Mucosa of stomach (tissue), 1 donor: ENCODE measurements around the gene CFAP74.

Experiments used
- H3K27me3 ChIP-seq: one replicate; pipeline ENCODE4 v1.7.0; 2013; ENCODE audit warnings: mild to moderate bottlenecking, low read length; ENCODE audit not compliant: control insufficient read depth, insufficient read depth
- H3K36me3 ChIP-seq: one replicate; pipeline ENCODE4 v1.7.0; 2013; ENCODE audit warnings: low read length; ENCODE audit not compliant: control insufficient read depth, insufficient read depth
- H3K4me1 ChIP-seq: one replicate; pipeline ENCODE4 v1.7.0; 2013; ENCODE audit warnings: mild to moderate bottlenecking, low read length; ENCODE audit not compliant: control insufficient read depth, insufficient read depth
- H3K4me3 ChIP-seq: one replicate; pipeline ENCODE4 v1.7.0; 2013; ENCODE audit warnings: low read length
- H3K9ac ChIP-seq: one replicate; pipeline ENCODE4 v1.7.0; 2013; ENCODE audit warnings: mild to moderate bottlenecking, low read length, moderate library complexity
- H3K9me3 ChIP-seq: one replicate; pipeline ENCODE4 v1.7.0; 2013; ENCODE audit warnings: mild to moderate bottlenecking, low read length, moderate library complexity; ENCODE audit not compliant: control insufficient read depth
- donor health status: Pancreatic carcinoma.

CFAP74 gene

DNA sequence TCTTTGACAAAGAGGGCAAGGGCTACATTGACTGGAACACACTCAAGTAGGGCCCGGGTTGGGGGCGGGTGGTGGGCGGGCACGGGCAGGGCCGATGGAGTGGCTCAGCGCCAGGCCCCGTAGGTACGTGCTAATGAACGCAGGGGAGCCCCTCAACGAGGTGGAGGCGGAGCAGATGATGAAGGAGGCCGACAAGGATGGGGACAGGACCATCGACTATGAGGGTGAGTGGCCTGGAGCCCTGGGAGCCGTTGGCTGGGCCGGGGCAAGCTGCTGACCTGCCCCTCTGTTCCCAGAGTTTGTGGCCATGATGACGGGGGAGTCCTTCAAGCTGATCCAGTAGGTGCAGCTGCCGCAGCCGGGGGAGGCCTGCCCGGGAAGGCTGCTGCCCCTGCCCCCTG, 86.7 kb downstream of the CFAP74 start:
- Histone ChIP-seq H3K9ac (no peak overlapping the region), H3K27me3 (peaks cover 8% of the 10 kb centered on the region), H3K36me3 (no peaks in the 10 kb centered on the region), H3K9me3 (no peaks in the 10 kb centered on the region), H3K4me1 (peaks cover 32% of the 10 kb centered on the region), H3K4me3 (no peak overlapping the region)

- Histone ChIP-seq H3K4me3 (no peak overlapping the region), H3K9me3 (no peaks in the 10 kb centered on the region), H3K4me1 (peaks cover 32% of the 10 kb centered on the region), H3K9ac (peak overlapping the region; percentile 8), H3K27me3 (peaks cover 8% of the 10 kb centered on the region), H3K36me3 (no peaks in the 10 kb centered on the region)
Observed at GRCh38 chr1:1915911-1916840, 87.4 kb downstream of the CFAP74 start.

GRCh38 chr1:1914971-1915692, 88.5 kb downstream of the CFAP74 start, which contains the start of gene CALML6:
Gene CALML6, plus strand, starts transcription at chr1:1915260. Its CDS starts 21 bp downstream, at chr1:1915281.
- Histone ChIP-seq H3K9me3 (no peaks in the 10 kb centered on the region), H3K27me3 (peaks cover 8% of the 10 kb centered on the region), H3K4me1 (peaks cover 28% of the 10 kb centered on the region), H3K36me3 (no peaks in the 10 kb centered on the region), H3K4me3 (no peak within 1 kb of the TSS), H3K9ac (peak within 1 kb of the TSS; percentile 8)

DNA sequence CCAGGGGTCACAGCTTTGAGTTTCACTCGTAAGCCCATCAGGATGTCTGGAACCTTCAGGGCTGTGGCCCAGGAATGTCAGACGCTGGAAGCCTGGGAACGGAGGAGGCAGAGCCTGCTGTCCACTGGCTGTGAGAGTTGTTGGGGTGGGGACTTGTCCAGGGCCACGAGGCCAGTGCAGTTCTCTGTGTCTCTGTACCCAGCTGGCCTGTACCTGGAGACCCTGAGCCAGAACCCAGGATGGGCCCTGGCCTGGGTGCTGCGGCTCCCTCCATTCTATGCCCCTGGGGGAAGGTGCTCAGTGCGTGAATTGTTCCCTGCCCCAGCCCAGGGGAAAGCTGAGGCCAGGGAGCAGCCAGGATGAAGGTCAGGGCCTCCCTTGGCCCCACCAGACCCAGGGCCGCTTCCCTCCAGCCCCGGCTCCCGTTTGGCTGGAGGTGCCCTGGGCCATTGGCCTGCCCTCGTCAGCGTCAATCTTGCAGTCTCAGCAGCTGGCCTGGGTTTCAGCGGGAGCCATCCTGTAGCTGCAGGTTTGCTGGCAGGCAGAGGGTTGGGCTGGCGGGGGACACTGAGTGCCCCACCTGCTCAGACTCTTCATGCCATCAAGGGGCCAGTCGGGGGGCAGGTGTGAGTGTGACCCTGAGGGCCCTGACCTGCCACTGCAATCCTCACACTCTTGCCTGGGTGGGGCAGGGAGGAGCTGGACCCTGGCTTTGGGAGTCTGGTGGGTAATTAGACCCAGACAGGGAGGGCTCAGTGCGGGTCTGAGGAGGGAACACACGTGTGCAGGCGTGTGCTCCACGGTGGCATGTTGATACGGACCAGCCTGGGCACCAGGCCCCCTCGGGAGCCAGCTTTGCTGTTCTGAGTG, 89.2 kb downstream of the CFAP74 start:
- Histone ChIP-seq H3K4me3 (no peak overlapping the region), H3K9ac (no peak overlapping the region), H3K36me3 (no peaks in the 10 kb centered on the region), H3K27me3 (peaks cover 8% of the 10 kb centered on the region), H3K9me3 (no peaks in the 10 kb centered on the region), H3K4me1 (peaks cover 25% of the 10 kb centered on the region)

- no peak overlapping the region for H3K9ac ChIP-seq
Observed at GRCh38 chr1:1911350-1912041, 92.1 kb downstream of the CFAP74 start.

GRCh38 chr1:1910651-1911331, 92.8 kb downstream of the CFAP74 start:
- peaks cover 23% of the 10 kb centered on the region for H3K4me1 ChIP-seq
- no peaks in the 10 kb centered on the region for H3K27me3 ChIP-seq
- no peak overlapping the region for H3K4me3 ChIP-seq
- H3K9me3 ChIP-seq, result no peaks in the 10 kb centered on the region
- H3K9ac ChIP-seq, result no peak overlapping the region
- H3K36me3 ChIP-seq, result no peaks in the 10 kb centered on the region

More at GRCh38 chr1:1911350-1912041, 92.1 kb downstream of the CFAP74 start:
- no peaks in the 10 kb centered on the region for H3K9me3 ChIP-seq
- H3K27me3 ChIP-seq, result peaks cover 3% of the 10 kb centered on the region
- H3K4me3 ChIP-seq, result no peak overlapping the region
- H3K4me1 ChIP-seq, result peaks cover 29% of the 10 kb centered on the region
- no peaks in the 10 kb centered on the region for H3K36me3 ChIP-seq

DNA sequence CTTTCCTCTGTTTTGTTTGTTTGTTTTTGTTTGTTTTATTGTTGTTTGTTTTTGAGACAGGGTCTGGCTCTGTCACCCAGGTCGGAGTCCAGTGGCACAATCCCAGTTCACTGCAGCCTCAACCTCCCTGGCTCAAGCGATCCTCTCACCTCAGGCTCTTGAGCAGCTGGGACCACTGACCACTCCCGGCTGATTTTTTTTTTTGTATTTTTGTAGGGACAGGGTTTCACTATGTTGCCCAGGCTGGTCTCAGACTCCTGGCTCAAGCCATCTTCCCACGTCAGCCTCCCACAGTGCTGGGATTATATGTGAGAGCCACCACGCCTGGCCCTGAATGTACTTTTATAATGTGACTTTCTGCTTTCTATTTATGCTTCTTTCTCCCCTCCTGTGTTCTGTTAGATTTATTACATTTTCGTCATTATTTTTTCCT, 93.5 kb downstream of the CFAP74 start:
- Histone ChIP-seq H3K4me1 (peaks cover 19% of the 10 kb centered on the region), H3K27me3 (no peaks in the 10 kb centered on the region), H3K9ac (no peak overlapping the region), H3K36me3 (no peaks in the 10 kb centered on the region), H3K9me3 (no peaks in the 10 kb centered on the region), H3K4me3 (no peak overlapping the region)

DNA sequence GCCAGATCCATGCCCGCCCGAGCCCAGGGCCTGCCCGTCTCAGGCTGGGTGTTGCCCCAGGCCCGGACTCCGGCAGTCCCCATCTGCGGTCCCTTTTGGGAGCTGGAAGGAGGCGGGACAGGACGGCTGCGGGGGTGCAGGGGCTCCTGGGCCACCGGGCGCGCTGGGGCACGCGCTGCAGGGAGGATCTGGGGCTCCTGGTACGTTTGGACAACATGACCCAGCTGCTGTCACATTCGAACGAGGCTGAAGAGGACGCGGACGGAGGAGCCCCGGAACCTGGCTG, 95.1 kb downstream of the CFAP74 start:
- Histone ChIP-seq H3K9ac (peak overlapping the region; percentile 86), H3K4me1 (peaks cover 19% of the 10 kb centered on the region), H3K9me3 (no peaks in the 10 kb centered on the region), H3K27me3 (no peaks in the 10 kb centered on the region), H3K36me3 (no peaks in the 10 kb centered on the region), H3K4me3 (peak overlapping the region; percentile 50)

GRCh38 chr1:1907098-1907736, 96.4 kb downstream of the CFAP74 start:
- H3K4me3 ChIP-seq, result no peak overlapping the region
- H3K4me1 ChIP-seq, result peaks cover 19% of the 10 kb centered on the region
- H3K9ac ChIP-seq, result no peak overlapping the region
- no peaks in the 10 kb centered on the region for H3K9me3 ChIP-seq
- H3K36me3 ChIP-seq, result no peaks in the 10 kb centered on the region
- H3K27me3 ChIP-seq, result no peaks in the 10 kb centered on the region

DNA sequence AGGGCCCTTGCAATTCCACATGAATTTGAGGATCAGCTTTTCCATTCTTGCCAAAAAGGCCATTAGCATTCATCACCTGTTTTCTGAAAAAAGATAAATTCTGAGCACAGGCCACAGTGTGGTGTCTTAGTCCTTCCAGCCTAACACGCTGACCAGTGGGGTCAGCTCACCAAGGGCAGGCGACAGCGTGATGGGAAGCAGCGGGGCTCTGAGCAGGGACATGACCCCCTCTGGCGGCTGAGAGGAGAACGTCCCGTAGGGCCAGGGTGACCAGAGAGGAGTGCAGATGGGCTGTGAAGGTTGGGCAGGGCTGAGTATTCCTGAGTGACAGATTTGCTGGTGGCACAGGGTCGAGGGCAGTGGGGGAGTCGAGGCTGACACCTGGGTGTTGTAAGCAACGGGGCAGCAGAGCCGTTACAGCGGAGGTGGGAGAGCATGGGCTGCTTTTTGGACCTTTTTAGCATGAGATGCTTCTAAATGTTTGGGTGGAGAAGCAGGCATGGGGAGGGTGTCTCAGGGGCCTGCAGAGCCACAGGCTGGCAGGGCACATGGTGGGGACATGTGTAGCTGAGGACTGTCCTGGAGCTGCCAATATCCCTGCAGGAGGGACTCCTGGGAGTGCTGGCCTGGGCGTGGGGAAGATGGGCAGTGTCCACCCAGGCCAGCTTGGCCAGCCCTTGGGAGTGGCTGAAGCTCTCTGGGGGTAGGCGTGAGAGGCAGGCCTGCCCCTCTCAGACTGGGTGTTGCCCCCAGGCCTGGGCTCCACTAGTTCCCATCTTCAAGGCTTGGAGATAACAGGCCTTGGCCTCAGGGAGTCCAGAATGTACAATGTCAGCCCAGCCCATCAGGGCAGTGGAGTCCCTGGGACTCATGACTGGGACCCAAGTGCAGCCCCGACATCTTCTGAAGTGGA, 97.1 kb downstream of the CFAP74 start:
- Histone ChIP-seq H3K9me3 (no peaks in the 10 kb centered on the region), H3K9ac (no peak overlapping the region), H3K4me3 (no peak overlapping the region), H3K27me3 (no peaks in the 10 kb centered on the region), H3K36me3 (no peaks in the 10 kb centered on the region), H3K4me1 (peaks cover 19% of the 10 kb centered on the region)
